Activated naive CD8-positive, alpha-beta T cell (primary cell): ENCODE data around the gene LRIT3.

Source experiments
- H3K27ac Mint-ChIP-seq: one replicate; pipeline ENCODE4 v1.8.0; 2021; ENCODE audit warnings: mixed read lengths
- H3K27me3 Mint-ChIP-seq: one replicate; pipeline ENCODE4 v1.8.0; 2021; ENCODE audit warnings: mixed read lengths
- H3K36me3 Mint-ChIP-seq: one replicate; pipeline ENCODE4 v1.8.0; 2021; ENCODE audit warnings: mixed read lengths
- H3K4me1 Mint-ChIP-seq: one replicate; pipeline ENCODE4 v1.8.0; 2021; ENCODE audit warnings: low read depth, mixed read lengths
- H3K4me3 Mint-ChIP-seq: one replicate; pipeline ENCODE4 v1.8.0; 2021; ENCODE audit warnings: mild to moderate bottlenecking, mixed read lengths
- H3K9me3 Mint-ChIP-seq: one replicate; pipeline ENCODE4 v1.8.0; 2021; ENCODE audit warnings: low read depth, mixed read lengths

Gene LRIT3

GRCh38 chr4:109912706-109913595 lies 65.0 kb downstream of the LRIT3 start, which contains the start of gene EGF:
EGF (plus strand) TSS chr4:109912883; CDS start chr4:109913336, 453 bp downstream.
- Mint-ChIP-seq H3K4me3 (no peak within 1 kb of the TSS), H3K9me3 (no peaks in the 10 kb centered on the region), H3K36me3 (no peaks in the 10 kb centered on the region), H3K27ac (no peak within 1 kb of the TSS), H3K4me1 (no peaks in the 10 kb centered on the region), H3K27me3 (peaks cover 14% of the 10 kb centered on the region)

GRCh38 chr4:109913596-109914241 lies 65.8 kb downstream of the LRIT3 start:
- H3K36me3 Mint-ChIP-seq: no peaks in the 10 kb centered on the region
- no peaks in the 10 kb centered on the region for H3K9me3 Mint-ChIP-seq
- no peak overlapping the region for H3K4me3 Mint-ChIP-seq
- no peaks in the 10 kb centered on the region for H3K4me1 Mint-ChIP-seq
- peaks cover 14% of the 10 kb centered on the region for H3K27me3 Mint-ChIP-seq
- no peak overlapping the region for H3K27ac Mint-ChIP-seq

- no peak overlapping the region for H3K4me3 Mint-ChIP-seq
- H3K4me1 Mint-ChIP-seq: no peaks in the 10 kb centered on the region
- no peaks in the 10 kb centered on the region for H3K36me3 Mint-ChIP-seq
- H3K27ac Mint-ChIP-seq: no peak overlapping the region
- H3K27me3 Mint-ChIP-seq: peaks cover 11% of the 10 kb centered on the region
- no peaks in the 10 kb centered on the region for H3K9me3 Mint-ChIP-seq
These were observed 66.4 kb downstream of the LRIT3 start for GRCh38 chr4:109914322-109914721.

GRCh38 chr4:109915385-109916026 lies 67.6 kb downstream of the LRIT3 start:
- no peak overlapping the region for H3K27ac Mint-ChIP-seq
- H3K27me3 Mint-ChIP-seq: peaks cover 7% of the 10 kb centered on the region
- no peaks in the 10 kb centered on the region for H3K36me3 Mint-ChIP-seq
- H3K4me1 Mint-ChIP-seq: no peaks in the 10 kb centered on the region
- no peaks in the 10 kb centered on the region for H3K9me3 Mint-ChIP-seq
- H3K4me3 Mint-ChIP-seq: no peak overlapping the region

- H3K4me1 Mint-ChIP-seq: no peaks in the 10 kb centered on the region
- no peaks in the 10 kb centered on the region for H3K36me3 Mint-ChIP-seq
- H3K4me3 Mint-ChIP-seq: no peak overlapping the region
- no peaks in the 10 kb centered on the region for H3K9me3 Mint-ChIP-seq
- peaks cover 7% of the 10 kb centered on the region for H3K27me3 Mint-ChIP-seq
- H3K27ac Mint-ChIP-seq: no peak overlapping the region
These were observed 68.1 kb downstream of the LRIT3 start for GRCh38 chr4:109916027-109916409.

- no peaks in the 10 kb centered on the region for H3K9me3 Mint-ChIP-seq
- no peak overlapping the region for H3K4me3 Mint-ChIP-seq
- H3K27ac Mint-ChIP-seq: no peak overlapping the region
- no peaks in the 10 kb centered on the region for H3K27me3 Mint-ChIP-seq
- H3K4me1 Mint-ChIP-seq: no peaks in the 10 kb centered on the region
- no peaks in the 10 kb centered on the region for H3K36me3 Mint-ChIP-seq
These were observed 73.5 kb downstream of the LRIT3 start for GRCh38 chr4:109921384-109921808.
